ENCODE measurements around the gene SPHK2.

GRCh38 chr19:48630296-48631063 is 11.2 kb downstream of the SPHK2 start:
- no peak for TF ChIP-seq CTCF (IDR thresholded peaks at IDR 0.05; ENCODE audit: low read depth, low read length)
- TF ChIP-seq EZH2phosphoT487 (IDR thresholded peaks at IDR 0.05; ENCODE audit: low read depth) = no peak
